Astrocyte of the spinal cord (primary cell): Measurements from ENCODE around the gene AARS1.
A peak's percentile ranks its signal among the peaks of the same experiment; 100 is the strongest.
"Not testable (repeated sequence)": the region's sequence is repeated elsewhere in the genome, so short reads cannot be mapped to it uniquely, and the experiment has no call there.

ENCODE experiments used
- DNase-seq: peaks from one replicate; pipeline ENCODE4 v3.0.0; 2011; ENCODE audit warnings: low read depth, low spot score
- H3K4me3 ChIP-seq: 2 replicates; pipeline ENCODE4 v1.5.1; 2011; ENCODE audit warnings: low read depth, mild to moderate bottlenecking, low read length, moderate library complexity
- CTCF ChIP-seq: IDR thresholded peaks from 2 replicates; pipeline ENCODE4 v1.5.1; 2012; ENCODE audit warnings: low read depth, mild to moderate bottlenecking, low read length, inconsistent platforms
- in situ Hi-C: cut with HindIII; loops from 2 replicates; pipeline ENCODE4 v1.10.0; 2017; ENCODE audit warnings: low sequenced_read_pairs

Gene AARS1

GRCh38 chr16:70320121-70320520 is 30.8 kb upstream of the AARS1 start:
- DNase-seq = no peak
- TF ChIP-seq CTCF = no peak
- in situ Hi-C loops = no loop called here
- no peak overlapping the region for H3K4me3 ChIP-seq

GRCh38 chr16:70307726-70308125 is 18.4 kb upstream of the AARS1 start:
- H3K4me3 ChIP-seq, in situ Hi-C loops, DNase-seq: not testable (repeated sequence)

- H3K4me3 ChIP-seq = no peak overlapping the region
- DNase-seq = no peak
- in situ Hi-C loops = no loop called here
- TF ChIP-seq CTCF = no peak
Measured at GRCh38 chr16:70306880-70307279, 17.6 kb upstream of the AARS1 start.

- TF ChIP-seq CTCF = no peak
- no peak overlapping the region for H3K4me3 ChIP-seq
- no peak for DNase-seq
- in situ Hi-C loops = no loop called here
Measured at GRCh38 chr16:70304892-70305448, 15.7 kb upstream of the AARS1 start.

- no peak for DNase-seq
- in situ Hi-C loops = no loop called here
- H3K4me3 ChIP-seq = no peak overlapping the region
- TF ChIP-seq CTCF = no peak
Measured at GRCh38 chr16:70302745-70303144, 13.4 kb upstream of the AARS1 start.

- in situ Hi-C loops = no loop called here
- no peak for DNase-seq
- TF ChIP-seq CTCF = no peak
- H3K4me3 ChIP-seq = no peak overlapping the region
Measured at GRCh38 chr16:70301121-70301520, 11.8 kb upstream of the AARS1 start.

GRCh38 chr16:70298988-70299938 is 10.0 kb upstream of the AARS1 start, which contains the start of gene DDX19B:
DDX19B (plus strand) TSS chr16:70299186; CDS start chr16:70299298, 112 bp downstream.
- DNase-seq = peak; percentile 68
- in situ Hi-C loops = no loop called here
- H3K4me3 ChIP-seq = peak within 1 kb of the TSS; percentile 92
- TF ChIP-seq CTCF = no peak
